SU-DHL-6 (cell line): ENCODE results near the gene SMIM10L2A.

Experiments used
- H2AFZ ChIP-seq: fragments of 200-600 bp; sonication (generic); 2 replicates; pipeline ENCODE4 v1.6.1; 2014; ENCODE audit warnings: low read depth, mild to moderate bottlenecking, moderate library complexity, mixed read lengths, antibody characterized with exemption, low read length; ENCODE audit not compliant: severe bottlenecking
- H3F3A ChIP-seq: fragments of 200-600 bp; shearing (Covaris generic); 2 replicates; pipeline ENCODE4 v1.6.0; 2016; ENCODE audit warnings: antibody characterized with exemption, mild to moderate bottlenecking; ENCODE audit not compliant: insufficient read depth
- H3K27ac ChIP-seq: fragments of 200-600 bp; sonication (generic); 2 replicates; pipeline ENCODE4 v1.5.1; 2016; ENCODE audit warnings: low read depth, mild to moderate bottlenecking, low read length, moderate library complexity, mixed read lengths
- H3K27me3 ChIP-seq: fragments of 200-600 bp; sonication (generic), shearing (Covaris generic); 2 replicates; pipeline ENCODE4 v1.6.0; 2014; ENCODE audit warnings: mild to moderate bottlenecking, low read length
- H3K36me3 ChIP-seq: fragments of 200-600 bp; sonication (generic); 2 replicates; pipeline ENCODE4 v1.6.1; 2014; ENCODE audit warnings: mild to moderate bottlenecking, low read length, mixed read lengths
- H3K4me2 ChIP-seq: fragments of 300-600, 200-600 bp; shearing (Covaris generic), sonication (generic); 2 replicates; pipeline ENCODE4 v1.6.0; 2014; ENCODE audit warnings: low read length, low read depth, mild to moderate bottlenecking; ENCODE audit not compliant: poor library complexity, severe bottlenecking
- H3K4me3 ChIP-seq: fragments of 200-600 bp; sonication (generic); 2 replicates; pipeline ENCODE4 v1.5.1; 2014; ENCODE audit warnings: antibody characterized with exemption, low read length, mild to moderate bottlenecking, mixed read lengths; ENCODE audit not compliant: insufficient read depth, poor library complexity, severe bottlenecking
- H3K79me2 ChIP-seq: fragments of 200-600 bp; sonication (generic); 2 replicates; pipeline ENCODE4 v1.6.1; 2014; ENCODE audit warnings: mild to moderate bottlenecking, low read length, moderate library complexity; ENCODE audit not compliant: insufficient read depth
- H3K9ac ChIP-seq: fragments of 200-600 bp; sonication (generic); 2 replicates; pipeline ENCODE4 v1.7.0; 2014; ENCODE audit warnings: mild to moderate bottlenecking, low read length
- H3K9me2 ChIP-seq: fragments of 200-600 bp; sonication (generic); replicated peaks from 2 replicates; pipeline ENCODE4 v1.6.1; 2014; ENCODE audit warnings: low read length; ENCODE audit not compliant: insufficient read depth
- H3K9me3 ChIP-seq: fragments of 200-600 bp; sonication (generic); 2 replicates; pipeline ENCODE4 v1.6.1; 2014; ENCODE audit warnings: low read length, mixed read lengths; ENCODE audit not compliant: insufficient read depth
- H4K20me1 ChIP-seq: fragments of 200-600 bp; sonication (generic); 2 replicates; pipeline ENCODE4 v1.6.1; 2014; ENCODE audit warnings: low read depth, mild to moderate bottlenecking, antibody characterized with exemption, low read length, moderate library complexity, mixed read lengths
- CTCF ChIP-seq: fragments of 200-600 bp; sonication (generic); IDR thresholded peaks from one replicate; pipeline ENCODE4 v1.5.1; 2017; ENCODE audit warnings: antibody characterized with exemption, mild to moderate bottlenecking, low read length, moderate library complexity; ENCODE audit not compliant: insufficient read depth, poor library complexity, severe bottlenecking
- EZH2phosphoT487 ChIP-seq: fragments of 200-600 bp; sonication (generic), shearing (Covaris generic); conservative IDR thresholded peaks from 2 replicates; pipeline ENCODE4 v1.6.1; 2018; ENCODE audit warnings: mild to moderate bottlenecking, antibody characterized with exemption, low read length, moderate library complexity, mixed read lengths

Gene SMIM10L2A

GRCh38 chrX:135476378-135476777 lies 54.6 kb downstream of the SMIM10L2A start:
- H3K4me2 ChIP-seq: no peak overlapping the region
- no peaks in the 10 kb centered on the region for H3F3A ChIP-seq
- H3K27ac ChIP-seq: no peak overlapping the region
- H3K9ac ChIP-seq: no peak overlapping the region
- no peaks in the 10 kb centered on the region for H3K27me3 ChIP-seq
- no peaks in the 10 kb centered on the region for H3K36me3 ChIP-seq
- H3K79me2 ChIP-seq: no peaks in the 10 kb centered on the region
- no peaks in the 10 kb centered on the region for H4K20me1 ChIP-seq
- TF ChIP-seq EZH2phosphoT487 (no peak), CTCF (no peak)
- H3K9me3 ChIP-seq: no peaks in the 10 kb centered on the region
- no peaks in the 10 kb centered on the region for H3K9me2 ChIP-seq
- no peak overlapping the region for H2AFZ ChIP-seq
- H3K4me3 ChIP-seq: no peak overlapping the region

- Histone ChIP-seq H3K36me3 (no peaks in the 10 kb centered on the region), H3K4me2 (no peak overlapping the region), H3K9me3 (no peaks in the 10 kb centered on the region), H3F3A (no peaks in the 10 kb centered on the region), H3K27me3 (no peaks in the 10 kb centered on the region), H2AFZ (no peak overlapping the region), H3K9ac (no peak overlapping the region), H3K4me3 (no peak overlapping the region), H4K20me1 (no peaks in the 10 kb centered on the region), H3K9me2 (no peaks in the 10 kb centered on the region), H3K27ac (no peak overlapping the region), H3K79me2 (no peaks in the 10 kb centered on the region)
- TF ChIP-seq EZH2phosphoT487: no peak
- TF ChIP-seq CTCF: peak; percentile 13
These were observed 55.8 kb downstream of the SMIM10L2A start for GRCh38 chrX:135477576-135477975.
